ENCODE measurements around the gene CFAP47. TPM values are rescaled to one million over a fixed set of nuclear protein-coding genes. Genes with fewer than 3 reads are reported as not detected.

CFAP47 gene
- total RNA-seq, 4 donors from 2014 or later: not detected

GRCh38 chrX:36336751-36337150 lies 417.2 kb downstream of the CFAP47 start:
- Histone ChIP-seq H3K4me3 (no peak overlapping the region), H3K36me3 (no peaks in the 10 kb centered on the region), H3K27ac (no peak overlapping the region), H3K9me3 (no peaks in the 10 kb centered on the region), H3K4me1 (no peaks in the 10 kb centered on the region), H3K27me3 (no peaks in the 10 kb centered on the region)
- DNase-seq (ENCODE audit: low spot score in 2 of 2): no peak
- TF ChIP-seq POLR2AphosphoS5 (IDR thresholded peaks at IDR 0.05) (no peak), EP300 (IDR thresholded peaks at IDR 0.05) (no peak), POLR2A (IDR thresholded peaks at IDR 0.05) (no peak)
- TF ChIP-seq, protein P1, sequence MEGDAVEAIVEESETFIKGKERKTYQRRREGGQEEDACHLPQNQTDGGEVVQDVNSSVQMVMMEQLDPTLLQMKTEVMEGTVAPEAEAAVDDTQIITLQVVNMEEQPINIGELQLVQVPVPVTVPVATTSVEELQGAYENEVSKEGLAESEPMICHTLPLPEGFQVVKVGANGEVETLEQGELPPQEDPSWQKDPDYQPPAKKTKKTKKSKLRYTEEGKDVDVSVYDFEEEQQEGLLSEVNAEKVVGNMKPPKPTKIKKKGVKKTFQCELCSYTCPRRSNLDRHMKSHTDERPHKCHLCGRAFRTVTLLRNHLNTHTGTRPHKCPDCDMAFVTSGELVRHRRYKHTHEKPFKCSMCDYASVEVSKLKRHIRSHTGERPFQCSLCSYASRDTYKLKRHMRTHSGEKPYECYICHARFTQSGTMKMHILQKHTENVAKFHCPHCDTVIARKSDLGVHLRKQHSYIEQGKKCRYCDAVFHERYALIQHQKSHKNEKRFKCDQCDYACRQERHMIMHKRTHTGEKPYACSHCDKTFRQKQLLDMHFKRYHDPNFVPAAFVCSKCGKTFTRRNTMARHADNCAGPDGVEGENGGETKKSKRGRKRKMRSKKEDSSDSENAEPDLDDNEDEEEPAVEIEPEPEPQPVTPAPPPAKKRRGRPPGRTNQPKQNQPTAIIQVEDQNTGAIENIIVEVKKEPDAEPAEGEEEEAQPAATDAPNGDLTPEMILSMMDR (IDR thresholded peaks at IDR 0.05): no peak
- 54% methylated on average over 3 of the region's 3 CpGs for WGBS

DNA sequence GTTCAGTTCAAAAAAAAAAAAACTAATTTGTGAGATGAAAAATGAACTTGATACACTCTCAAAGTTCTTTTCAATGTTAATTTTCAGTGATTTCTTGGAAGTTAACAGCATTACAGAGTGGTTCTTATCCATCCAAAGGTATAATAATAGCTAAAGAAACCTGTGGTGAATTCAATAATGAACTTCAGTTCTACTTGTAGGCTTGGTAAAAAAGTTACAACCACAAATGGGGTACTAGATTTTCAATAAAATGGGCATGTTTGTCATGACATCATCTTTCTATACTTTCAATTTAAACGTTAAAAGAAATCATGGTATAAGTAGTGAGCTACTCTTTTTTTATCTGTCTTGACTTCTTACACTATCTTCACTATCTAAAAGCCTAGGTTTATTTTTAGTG lies 424.8 kb downstream of the CFAP47 start:
- H3K9me3 ChIP-seq: no peaks in the 10 kb centered on the region
- 55% methylated on average over 1 of the region's 1 CpG for WGBS
- no peak for DNase-seq (ENCODE audit: low spot score in 2 of 2)
- H3K4me3 ChIP-seq: no peak overlapping the region
- H3K27me3 ChIP-seq: no peaks in the 10 kb centered on the region
- no peaks in the 10 kb centered on the region for H3K4me1 ChIP-seq
- H3K36me3 ChIP-seq: no peaks in the 10 kb centered on the region
- no peak overlapping the region for H3K27ac ChIP-seq
- TF ChIP-seq EP300 (IDR thresholded peaks at IDR 0.05): no peak
- TF ChIP-seq POLR2A (IDR thresholded peaks at IDR 0.05): no peak
- TF ChIP-seq, protein P1 (IDR thresholded peaks at IDR 0.05): no peak
- TF ChIP-seq POLR2AphosphoS5 (IDR thresholded peaks at IDR 0.05): no peak

GRCh38 chrX:36348509-36348908 lies 429.0 kb downstream of the CFAP47 start:
- DNase-seq (ENCODE audit: low spot score in 2 of 2): no peak
- TF ChIP-seq EP300 (IDR thresholded peaks at IDR 0.05): no peak
- H3K4me3 ChIP-seq: no peak overlapping the region
- no peaks in the 10 kb centered on the region for H3K36me3 ChIP-seq
- no peak overlapping the region for H3K27ac ChIP-seq
- WGBS: 64% methylated on average over 1 of the region's 1 CpG
- H3K27me3 ChIP-seq: no peaks in the 10 kb centered on the region
- no peaks in the 10 kb centered on the region for H3K4me1 ChIP-seq
- H3K9me3 ChIP-seq: no peaks in the 10 kb centered on the region

- Histone ChIP-seq H3K4me1 (no peaks in the 10 kb centered on the region), H3K27ac (no peak overlapping the region), H3K36me3 (no peaks in the 10 kb centered on the region), H3K27me3 (no peaks in the 10 kb centered on the region), H3K4me3 (no peak overlapping the region), H3K9me3 (no peaks in the 10 kb centered on the region)
- 31% methylated on average over 1 of the region's 1 CpG for WGBS
- no peak for TF ChIP-seq POLR2A (IDR thresholded peaks at IDR 0.05)
- TF ChIP-seq, protein P1 (IDR thresholded peaks at IDR 0.05): no peak
- TF ChIP-seq POLR2AphosphoS5 (IDR thresholded peaks at IDR 0.05): no peak
- TF ChIP-seq EP300 (IDR thresholded peaks at IDR 0.05): no peak
- DNase-seq (ENCODE audit: low spot score in 2 of 2): no peak
Measured at GRCh38 chrX:36357855-36358254, 438.3 kb downstream of the CFAP47 start.

DNA sequence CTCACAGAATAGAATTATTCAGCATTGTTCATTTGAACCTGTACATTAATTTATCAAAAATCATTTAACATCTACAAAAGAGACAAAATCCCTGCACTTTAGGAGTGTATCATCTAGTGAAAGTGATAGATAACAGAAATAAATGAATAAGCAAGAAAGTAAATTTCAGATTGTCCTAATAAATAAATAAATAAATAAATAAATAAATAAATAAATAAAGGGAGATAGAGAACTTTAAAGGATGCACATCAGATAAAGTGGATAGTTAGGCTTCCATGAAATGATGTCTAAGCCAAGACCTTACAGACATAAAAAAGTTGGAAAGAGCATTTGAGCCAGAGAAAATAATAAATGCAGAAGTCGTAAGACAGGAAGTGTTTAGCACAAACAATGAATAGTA lies 444.7 kb downstream of the CFAP47 start:
- WGBS: 58% methylated on average over 1 of the region's 1 CpG
- no peak for DNase-seq (ENCODE audit: low spot score in 2 of 2)
- no peaks in the 10 kb centered on the region for H3K36me3 ChIP-seq
- no peaks in the 10 kb centered on the region for H3K4me1 ChIP-seq
- no peak overlapping the region for H3K4me3 ChIP-seq
- H3K27ac ChIP-seq: no peak overlapping the region
- H3K27me3 ChIP-seq: no peaks in the 10 kb centered on the region
- H3K9me3 ChIP-seq: no peaks in the 10 kb centered on the region
- TF ChIP-seq EP300 (IDR thresholded peaks at IDR 0.05) (no peak), POLR2A (IDR thresholded peaks at IDR 0.05) (no peak), POLR2AphosphoS5 (IDR thresholded peaks at IDR 0.05) (no peak)
- TF ChIP-seq, protein P1 (IDR thresholded peaks at IDR 0.05): no peak

DNA sequence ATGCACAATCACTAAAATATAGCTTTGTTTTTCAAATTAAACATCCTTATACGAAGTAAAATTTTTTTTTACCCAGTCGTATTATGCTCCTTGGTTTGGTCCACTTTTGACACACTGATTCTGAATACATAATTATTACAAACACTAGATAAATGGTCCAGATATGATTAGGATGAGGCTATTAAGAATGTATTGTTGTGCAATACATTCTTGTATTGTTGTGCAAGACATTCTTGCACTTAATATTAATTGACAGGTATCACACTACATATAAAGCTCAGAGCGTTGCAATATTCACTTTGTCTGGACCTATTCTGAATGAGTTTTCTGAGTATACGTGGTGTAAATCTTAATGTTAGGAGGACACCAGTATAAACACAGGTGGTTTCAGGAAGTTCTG lies 464.0 kb downstream of the CFAP47 start:
- no peak overlapping the region for H3K4me3 ChIP-seq
- WGBS: 67% methylated on average over 4 of the region's 4 CpGs
- DNase-seq (ENCODE audit: low spot score in 2 of 2): no peak
- H3K36me3 ChIP-seq: no peaks in the 10 kb centered on the region
- no peaks in the 10 kb centered on the region for H3K4me1 ChIP-seq
- no peaks in the 10 kb centered on the region for H3K27me3 ChIP-seq
- H3K9me3 ChIP-seq: no peaks in the 10 kb centered on the region
- H3K27ac ChIP-seq: no peak overlapping the region
- no peak for TF ChIP-seq POLR2AphosphoS5 (IDR thresholded peaks at IDR 0.05)
- no peak for TF ChIP-seq POLR2A (IDR thresholded peaks at IDR 0.05)
- TF ChIP-seq, protein P1 (IDR thresholded peaks at IDR 0.05): no peak
- TF ChIP-seq EP300 (IDR thresholded peaks at IDR 0.05): no peak

Data from suprapubic skin (tissue), 4 donors.